HepG2 (cell line): ENCODE data around the gene ADPRHL1.

Experiments
- CBFB ChIP-seq: sonication (generic); formaldehyde crosslinking; IDR thresholded peaks from 2 replicates; pipeline ENCODE4 v1.4.0; 2020; ENCODE audit warnings: missing genetic modification reagents
- POLR2AphosphoS5 ChIP-seq: IDR thresholded peaks from 2 replicates; pipeline ENCODE4 v1.6.1; 2012; ENCODE audit warnings: low read depth, low read length
- REPIN1 ChIP-seq: sonication (generic); formaldehyde crosslinking; IDR thresholded peaks from 2 replicates; pipeline ENCODE4 v1.8.0; 2022; ENCODE audit warnings: missing genetic modification reagents, low read depth, mild to moderate bottlenecking, borderline replicate concordance
- SATB2 ChIP-seq: sonication (generic); formaldehyde crosslinking; IDR thresholded peaks from 2 replicates; pipeline ENCODE4 v1.5.0; 2020; ENCODE audit warnings: missing genetic modification reagents
- ZNF143 ChIP-seq: sonication (generic); formaldehyde crosslinking; IDR thresholded peaks from 2 replicates; pipeline ENCODE4 v1.4.0; 2020; ENCODE audit warnings: missing genetic modification reagents
- ZNF547 ChIP-seq: sonication (generic); formaldehyde crosslinking; IDR thresholded peaks from 2 replicates; pipeline ENCODE4 v1.5.1; 2020; ENCODE audit warnings: mild to moderate bottlenecking, missing genetic modification reagents
- ZNF766 ChIP-seq: sonication (generic); formaldehyde crosslinking; IDR thresholded peaks from 2 replicates; pipeline ENCODE4 v1.5.0; 2020; ENCODE audit warnings: missing genetic modification reagents, borderline replicate concordance
- ZZZ3 ChIP-seq: sonication (generic); formaldehyde crosslinking; IDR thresholded peaks from 2 replicates; pipeline ENCODE4 v1.4.0; 2020; ENCODE audit warnings: missing genetic modification reagents, mild to moderate bottlenecking, borderline replicate concordance

GRCh38 chr13:113408562-113408961 lies 44.7 kb downstream of the ADPRHL1 start:
- TF ChIP-seq POLR2AphosphoS5 = no peak
- TF ChIP-seq REPIN1 = no peak
- no peak for TF ChIP-seq ZNF547 (CRISPR knock-in tag)
- no peak for TF ChIP-seq CBFB (CRISPR knock-in tag)
- TF ChIP-seq ZNF143 (CRISPR knock-in tag) = no peak
- no peak for TF ChIP-seq SATB2 (CRISPR knock-in tag)
- no peak for TF ChIP-seq ZNF766 (CRISPR knock-in tag)
- no peak for TF ChIP-seq ZZZ3 (CRISPR knock-in tag)
